ENCODE data around the gene EEF2K.

DNA sequence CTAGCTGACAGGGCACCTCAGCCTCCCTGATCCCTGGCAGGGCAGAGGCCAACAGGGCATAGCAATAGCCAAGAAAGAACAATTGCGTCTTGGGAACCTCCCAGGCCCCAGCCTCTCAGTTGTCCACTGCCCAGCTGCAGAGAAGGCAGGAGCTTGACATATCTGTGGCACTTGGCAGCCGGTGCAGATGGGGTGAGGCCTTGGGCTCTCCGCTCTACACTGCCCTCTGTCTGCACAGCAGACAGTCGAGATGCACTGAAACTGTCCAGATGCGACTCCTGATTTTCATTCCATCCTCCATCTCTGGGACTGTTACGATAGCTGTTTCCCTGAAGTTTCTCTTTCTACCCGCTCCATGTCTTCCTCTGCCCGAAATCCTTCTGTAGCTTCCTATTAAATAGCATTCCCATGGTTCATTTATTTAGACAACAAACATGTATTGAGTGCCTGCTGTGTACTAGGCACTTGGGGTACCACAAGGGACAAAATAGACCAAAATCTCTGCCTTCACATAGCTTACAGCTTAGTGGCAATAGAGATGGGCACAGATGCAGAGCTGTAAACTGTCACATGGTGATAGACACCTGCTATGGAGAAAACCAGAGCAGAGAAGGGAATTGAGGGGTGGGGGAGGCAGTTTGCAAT, 94.5 kb downstream of the EEF2K start:
- no peak for TF ChIP-seq POLR2A (IDR thresholded peaks at IDR 0.05)
- TF ChIP-seq, protein P1, sequence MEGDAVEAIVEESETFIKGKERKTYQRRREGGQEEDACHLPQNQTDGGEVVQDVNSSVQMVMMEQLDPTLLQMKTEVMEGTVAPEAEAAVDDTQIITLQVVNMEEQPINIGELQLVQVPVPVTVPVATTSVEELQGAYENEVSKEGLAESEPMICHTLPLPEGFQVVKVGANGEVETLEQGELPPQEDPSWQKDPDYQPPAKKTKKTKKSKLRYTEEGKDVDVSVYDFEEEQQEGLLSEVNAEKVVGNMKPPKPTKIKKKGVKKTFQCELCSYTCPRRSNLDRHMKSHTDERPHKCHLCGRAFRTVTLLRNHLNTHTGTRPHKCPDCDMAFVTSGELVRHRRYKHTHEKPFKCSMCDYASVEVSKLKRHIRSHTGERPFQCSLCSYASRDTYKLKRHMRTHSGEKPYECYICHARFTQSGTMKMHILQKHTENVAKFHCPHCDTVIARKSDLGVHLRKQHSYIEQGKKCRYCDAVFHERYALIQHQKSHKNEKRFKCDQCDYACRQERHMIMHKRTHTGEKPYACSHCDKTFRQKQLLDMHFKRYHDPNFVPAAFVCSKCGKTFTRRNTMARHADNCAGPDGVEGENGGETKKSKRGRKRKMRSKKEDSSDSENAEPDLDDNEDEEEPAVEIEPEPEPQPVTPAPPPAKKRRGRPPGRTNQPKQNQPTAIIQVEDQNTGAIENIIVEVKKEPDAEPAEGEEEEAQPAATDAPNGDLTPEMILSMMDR (IDR thresholded peaks at IDR 0.05), result peak in 3 of 4 experiments; percentile 43 to 57 (median 47)

Measured in sigmoid colon (tissue), 3 donors.